ENCODE data around the gene ZER1. TPM values are rescaled to one million over a fixed set of nuclear protein-coding genes. Genes with fewer than 3 reads are reported as not detected.

ZER1 gene
- total RNA-seq, 1 donor from 2014 or later = 24.2 TPM

DNA sequence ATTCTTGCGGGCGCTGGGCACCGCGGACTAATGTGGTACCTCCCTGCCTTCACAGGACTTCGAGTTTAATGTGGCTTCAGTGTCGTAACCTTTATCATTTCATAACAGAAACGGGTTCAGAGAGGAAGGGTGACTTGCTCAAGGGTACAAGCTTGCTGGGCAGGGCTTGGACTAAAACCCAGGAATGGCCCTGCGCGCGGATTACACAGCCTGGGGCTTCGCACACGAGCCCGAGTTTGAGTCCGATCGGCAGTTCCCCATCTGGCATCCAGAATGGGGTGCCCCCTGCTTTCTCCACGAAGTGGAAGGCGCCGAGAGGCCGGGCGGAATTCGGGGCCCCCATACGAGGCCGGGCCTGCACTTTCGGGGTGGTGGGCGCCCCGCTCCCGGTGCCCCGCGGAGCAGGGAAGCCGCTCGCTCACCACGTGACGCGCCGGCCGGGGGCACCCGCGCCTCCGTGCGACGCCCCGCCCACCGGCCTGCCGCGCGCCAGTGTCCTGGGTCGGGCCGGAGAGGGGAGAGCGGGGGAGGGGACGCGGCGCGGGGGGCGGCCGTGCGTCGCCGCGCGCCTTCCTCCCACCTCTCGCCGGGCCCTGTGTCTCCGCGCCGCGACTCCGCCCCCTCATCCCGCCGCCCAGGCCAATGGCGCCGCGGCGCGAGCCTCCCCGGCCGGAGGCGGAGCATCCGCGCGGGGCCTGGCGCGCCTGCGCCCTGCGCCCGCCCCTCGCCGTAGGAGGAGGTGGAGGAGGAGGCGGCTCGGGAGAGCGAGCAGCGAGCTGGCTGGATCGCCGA is 83.0 kb downstream of the ZER1 start, which contains the start of gene SET:
Gene SET (plus strand): TSS at position 722 of the 792 bp plus-strand sequence. CDS start 361 bp downstream, outside the sequence.
- no peaks in the 10 kb centered on the region for H3K27me3 ChIP-seq (ENCODE audit: control insufficient read depth, insufficient read depth, low read length)
- peak; percentile 53 for DNase-seq (ENCODE audit: low read depth)
- no peak for TF ChIP-seq CTCF (IDR thresholded peaks at IDR 0.05; ENCODE audit: insufficient read depth, low read length, poor library complexity, severe bottlenecking)
- H3K4me3 ChIP-seq (ENCODE audit: low read depth, low read length) = peak within 1 kb of the TSS; percentile 95
- peaks cover 1% of the 10 kb centered on the region for H3K36me3 ChIP-seq (ENCODE audit: control insufficient read depth, insufficient read depth, low read length)

DNA sequence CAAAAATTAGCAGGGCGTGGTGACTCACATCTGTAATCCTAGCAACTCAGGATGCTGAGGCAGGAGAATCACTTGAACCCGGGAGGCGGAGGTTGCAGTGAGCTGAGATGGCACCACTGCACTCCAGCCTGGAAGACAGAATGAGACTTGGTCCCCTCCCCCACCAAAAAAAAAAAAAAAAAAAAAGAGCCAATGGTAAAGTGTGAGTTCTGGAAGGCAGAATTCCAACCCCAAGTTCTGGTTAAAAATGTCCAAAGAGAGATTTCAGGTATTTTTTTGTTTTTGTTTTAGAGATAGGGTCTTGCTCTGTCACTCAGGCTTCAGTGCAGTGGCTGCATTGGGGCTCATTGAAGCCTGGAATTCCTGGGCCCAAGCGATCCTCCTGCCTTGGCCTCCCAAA is 84.3 kb downstream of the ZER1 start:
- Histone ChIP-seq H3K36me3 (ENCODE audit: control insufficient read depth, insufficient read depth, low read length) (peaks cover 1% of the 10 kb centered on the region), H3K27me3 (ENCODE audit: control insufficient read depth, insufficient read depth, low read length) (no peaks in the 10 kb centered on the region), H3K4me3 (ENCODE audit: low read depth, low read length) (no peak overlapping the region)
- TF ChIP-seq CTCF (IDR thresholded peaks at IDR 0.05; ENCODE audit: insufficient read depth, low read length, poor library complexity, severe bottlenecking) = no peak
- DNase-seq (ENCODE audit: low read depth) = no peak

DNA sequence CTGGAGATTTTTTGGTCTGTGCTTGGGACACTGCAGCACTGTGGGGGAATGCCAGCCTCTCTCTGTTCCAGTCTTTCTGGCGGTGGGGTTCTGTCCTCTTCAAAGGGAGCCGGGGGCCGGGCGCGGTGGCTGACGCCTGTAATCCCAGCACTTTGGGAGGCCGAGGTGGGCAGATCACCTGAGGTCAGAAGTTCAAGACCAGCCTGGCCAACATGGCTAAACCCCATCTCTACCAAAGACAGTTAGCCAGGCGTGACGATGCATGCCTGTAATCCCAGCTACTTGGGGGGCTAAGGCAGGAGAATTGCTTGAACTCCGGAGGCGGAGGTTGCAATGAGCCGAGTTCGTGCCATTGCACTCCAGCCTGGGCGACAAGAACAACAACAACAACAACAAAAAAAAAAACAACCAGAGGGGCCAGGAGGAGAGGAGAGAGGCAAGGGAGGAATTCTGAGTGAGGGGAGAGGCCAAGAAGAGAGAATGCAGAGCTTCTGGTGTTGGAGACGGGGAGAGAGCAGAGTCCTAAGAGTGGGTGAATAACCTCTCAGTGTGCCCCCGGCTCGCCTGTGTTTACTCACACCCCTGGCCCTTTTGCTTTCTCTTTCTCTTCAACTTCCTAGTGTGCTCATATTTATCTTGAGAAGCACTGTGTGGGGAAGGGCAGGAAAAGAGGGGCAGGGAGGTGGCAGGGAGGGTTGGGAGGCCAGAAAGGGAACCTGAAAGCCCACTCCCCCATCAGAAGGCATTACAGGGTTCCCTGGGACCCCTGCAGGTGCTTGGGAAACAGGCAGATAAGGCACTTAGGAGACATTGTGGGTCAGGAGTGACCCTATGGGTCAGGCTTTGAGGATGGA is 85.9 kb downstream of the ZER1 start:
- no peak for TF ChIP-seq CTCF (IDR thresholded peaks at IDR 0.05; ENCODE audit: insufficient read depth, low read length, poor library complexity, severe bottlenecking)
- H3K27me3 ChIP-seq (ENCODE audit: control insufficient read depth, insufficient read depth, low read length) = no peaks in the 10 kb centered on the region
- H3K36me3 ChIP-seq (ENCODE audit: control insufficient read depth, insufficient read depth, low read length) = peaks cover 1% of the 10 kb centered on the region
- no peak overlapping the region for H3K4me3 ChIP-seq (ENCODE audit: low read depth, low read length)
- DNase-seq (ENCODE audit: low read depth) = no peak

DNA sequence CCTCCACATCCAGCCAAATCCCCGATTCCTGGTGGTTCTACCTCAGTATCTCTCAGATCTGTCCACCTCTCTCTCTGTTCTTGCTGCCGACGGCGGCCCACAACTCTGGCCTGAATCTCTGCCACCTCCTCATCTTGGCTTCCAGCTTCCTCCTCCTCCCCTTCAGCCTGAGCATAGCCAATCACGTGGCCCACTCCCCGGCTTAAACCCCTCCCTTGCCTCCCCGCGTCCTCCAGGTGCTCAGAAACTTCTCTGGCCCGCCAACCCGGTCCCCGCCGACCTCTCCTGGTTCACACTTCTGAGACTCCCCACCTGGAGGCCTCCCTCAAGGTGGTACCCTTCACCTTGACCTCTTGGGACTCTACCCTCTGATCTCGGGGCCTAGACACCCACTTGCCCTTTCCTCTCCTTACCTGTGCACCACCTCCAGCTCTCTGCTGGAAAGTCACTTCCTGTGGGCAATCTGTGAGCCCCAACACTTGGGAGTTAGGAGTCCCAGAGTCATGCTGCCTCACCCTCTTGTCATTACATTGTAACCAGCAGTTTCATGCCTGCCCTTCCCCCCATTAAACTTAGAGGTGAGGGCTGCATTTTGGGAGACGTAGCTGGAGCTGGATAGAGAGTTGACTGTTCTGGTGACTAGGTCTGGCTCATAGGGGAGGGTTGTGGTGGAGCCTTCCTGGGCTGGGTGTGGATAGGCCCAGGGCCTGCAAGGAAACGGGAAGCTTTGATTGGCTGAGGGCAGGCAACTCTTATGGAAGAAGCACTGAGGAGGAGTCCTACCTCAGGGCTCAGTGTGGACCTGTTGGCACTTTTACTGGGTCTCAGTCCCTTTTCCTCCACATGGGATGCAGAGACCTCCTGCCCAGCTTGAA is 87.2 kb downstream of the ZER1 start:
- DNase-seq (ENCODE audit: low read depth) = peak; percentile 61
- H3K36me3 ChIP-seq (ENCODE audit: control insufficient read depth, insufficient read depth, low read length) = no peaks in the 10 kb centered on the region
- peak overlapping the region; percentile 57 for H3K4me3 ChIP-seq (ENCODE audit: low read depth, low read length)
- no peaks in the 10 kb centered on the region for H3K27me3 ChIP-seq (ENCODE audit: control insufficient read depth, insufficient read depth, low read length)
- no peak for TF ChIP-seq CTCF (IDR thresholded peaks at IDR 0.05; ENCODE audit: insufficient read depth, low read length, poor library complexity, severe bottlenecking)

- no peak for TF ChIP-seq CTCF (IDR thresholded peaks at IDR 0.05; ENCODE audit: insufficient read depth, low read length, poor library complexity, severe bottlenecking)
- Histone ChIP-seq H3K36me3 (ENCODE audit: control insufficient read depth, insufficient read depth, low read length) (no peaks in the 10 kb centered on the region), H3K4me3 (ENCODE audit: low read depth, low read length) (peak overlapping the region; percentile 57), H3K27me3 (ENCODE audit: control insufficient read depth, insufficient read depth, low read length) (no peaks in the 10 kb centered on the region)
- DNase-seq (ENCODE audit: low read depth) = no peak
Measured at GRCh38 chr9:128684065-128684324, 87.7 kb downstream of the ZER1 start.
